Activated T-helper 9 cell treated with anti-CD3 and anti-CD28 coated beads, Interleukin-2, amount 50 U/mL, for 16 hours (primary cell): ENCODE measurements around the gene SPINK6.

Experiments
- DNase-seq: peaks from one replicate; pipeline ENCODE4 v3.0.0-alpha.2; 2020; ENCODE audit warnings: low read depth

The SPINK6 gene

GRCh38 chr5:148202531-148203203 is at the start of gene SPINK6:
TSS of gene SPINK6 (plus strand) at chr5:148203042. CDS start at chr5:148203097, 55 bp downstream.
- no peak for DNase-seq

- DNase-seq = no peak
Observed at GRCh38 chr5:148156609-148157008, 46.2 kb upstream of the SPINK6 start.

GRCh38 chr5:148162038-148162437 is 40.8 kb upstream of the SPINK6 start:
- no peak for DNase-seq

GRCh38 chr5:148163345-148163744 is 39.5 kb upstream of the SPINK6 start:
- no peak for DNase-seq

- no peak for DNase-seq
Observed at GRCh38 chr5:148166550-148167283, 36.1 kb upstream of the SPINK6 start.

- no peak for DNase-seq
Observed at GRCh38 chr5:148168246-148168645, 34.6 kb upstream of the SPINK6 start, which contains the start of gene SPINK14. TSS of gene SPINK14 (plus strand) at chr5:148168546. CDS start at chr5:148169733, 1,187 bp downstream.

GRCh38 chr5:148172377-148172776 is 30.5 kb upstream of the SPINK6 start:
- no peak for DNase-seq

GRCh38 chr5:148176480-148176879 is 26.4 kb upstream of the SPINK6 start:
- no peak for DNase-seq

GRCh38 chr5:148177207-148177606 is 25.6 kb upstream of the SPINK6 start:
- no peak for DNase-seq

GRCh38 chr5:148179234-148179824 is 23.5 kb upstream of the SPINK6 start:
- DNase-seq = no peak

GRCh38 chr5:148186248-148187003 is 16.4 kb upstream of the SPINK6 start:
- no peak for DNase-seq

GRCh38 chr5:148191010-148191409 is 11.8 kb upstream of the SPINK6 start:
- DNase-seq = no peak

- no peak for DNase-seq
Observed at GRCh38 chr5:148193202-148193601, 9.6 kb upstream of the SPINK6 start.

- no peak for DNase-seq
Observed at GRCh38 chr5:148201151-148201550, 1.7 kb upstream of the SPINK6 start.

GRCh38 chr5:148205044-148205806 is 2.4 kb downstream of the SPINK6 start:
- DNase-seq = no peak

- DNase-seq = no peak
Observed at GRCh38 chr5:148205865-148206264, 3.0 kb downstream of the SPINK6 start.

- DNase-seq = no peak
Observed at GRCh38 chr5:148206620-148207019, 3.8 kb downstream of the SPINK6 start.

GRCh38 chr5:148208226-148208625 is 5.4 kb downstream of the SPINK6 start:
- no peak for DNase-seq

GRCh38 chr5:148209151-148209770 is 6.4 kb downstream of the SPINK6 start:
- DNase-seq = no peak

GRCh38 chr5:148214665-148215185 is 11.9 kb downstream of the SPINK6 start:
- no peak for DNase-seq

- DNase-seq = no peak
Observed at GRCh38 chr5:148221508-148221907, 18.7 kb downstream of the SPINK6 start.
